Kasumi-1 (cell line): ENCODE measurements around the gene AP3M1.

Experiments
- DNase-seq, 2 experiments: peaks; one replicate each; lab custom pipeline; 2025; lab: John Stamatoyannopoulos, UW

Gene AP3M1

DNA sequence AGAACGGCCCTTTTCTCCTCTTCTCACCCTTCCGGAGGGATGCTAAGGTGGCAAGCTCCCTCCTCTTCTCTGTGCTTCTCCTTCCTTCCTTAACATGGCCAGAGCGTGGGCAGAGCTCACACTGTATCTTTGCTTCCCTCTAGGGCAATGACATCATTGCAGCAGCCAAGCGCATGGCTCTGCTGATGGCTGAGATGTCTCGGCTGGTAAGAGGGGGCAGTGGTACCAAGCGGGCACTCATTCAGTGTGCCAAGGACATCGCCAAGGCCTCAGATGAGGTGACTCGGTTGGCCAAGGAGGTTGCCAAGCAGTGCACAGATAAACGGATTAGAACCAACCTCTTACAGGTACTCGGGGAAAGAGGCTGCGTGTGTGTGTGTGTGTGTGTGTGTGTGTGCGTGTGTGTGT lies 36.6 kb downstream of the AP3M1 start:
- DNase-seq: no peak

DNA sequence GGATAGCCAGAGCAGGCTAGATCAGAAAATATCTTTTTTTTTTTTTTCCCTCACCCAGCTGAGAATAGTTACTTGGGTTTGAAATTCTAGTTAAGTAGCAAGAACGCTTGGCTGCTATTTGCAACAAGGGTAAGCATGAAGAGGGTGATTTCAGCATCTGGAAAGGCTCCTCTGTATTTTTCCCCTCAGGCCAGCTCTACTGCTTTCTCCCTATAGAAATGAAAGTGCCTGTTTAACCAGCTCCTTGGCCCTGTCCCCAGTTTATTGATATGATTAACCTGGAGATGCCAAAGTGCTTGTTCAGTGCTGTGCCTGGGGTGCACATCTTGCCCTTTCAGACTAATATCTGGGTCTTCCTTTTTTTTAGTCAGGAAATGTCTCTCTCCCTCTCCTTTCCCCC lies 37.1 kb downstream of the AP3M1 start:
- DNase-seq: no peak

DNA sequence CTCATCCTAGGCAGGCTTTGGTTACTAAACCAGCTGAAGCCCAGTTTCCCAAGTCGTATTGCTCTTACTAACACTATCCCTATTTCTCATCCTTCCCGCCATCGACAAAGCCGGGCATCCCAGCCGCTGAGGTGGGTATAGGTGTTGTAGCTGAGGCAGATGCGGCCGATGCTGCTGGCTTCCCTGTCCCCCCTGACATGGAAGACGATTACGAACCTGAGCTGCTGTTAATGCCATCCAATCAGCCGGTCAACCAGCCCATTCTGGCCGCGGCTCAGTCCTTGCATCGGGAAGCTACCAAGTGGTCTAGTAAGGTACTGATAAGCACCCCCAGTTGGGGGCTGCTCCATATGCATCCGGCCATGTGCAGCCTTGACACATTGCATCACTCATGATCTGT lies 38.8 kb downstream of the AP3M1 start:
- no peak for DNase-seq

DNA sequence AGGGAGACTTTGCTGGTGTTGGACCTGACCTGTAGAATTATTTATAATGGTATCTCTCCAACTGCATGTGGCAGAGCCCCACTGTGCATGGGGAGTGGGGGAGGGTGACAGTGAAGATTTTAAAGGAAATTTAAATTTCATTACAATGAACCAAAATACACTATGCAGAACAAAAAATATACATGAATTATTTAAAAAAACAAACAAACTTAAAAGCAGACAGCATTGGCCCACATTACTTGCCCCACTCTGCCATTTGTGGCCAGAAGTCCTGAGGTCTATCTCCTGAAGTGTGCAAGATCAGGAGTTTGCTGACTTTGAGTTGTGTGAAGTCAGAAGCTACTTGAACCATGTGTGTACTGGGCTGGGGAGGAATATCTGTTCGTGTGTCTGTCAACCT lies 40.5 kb downstream of the AP3M1 start:
- no peak for DNase-seq

DNA sequence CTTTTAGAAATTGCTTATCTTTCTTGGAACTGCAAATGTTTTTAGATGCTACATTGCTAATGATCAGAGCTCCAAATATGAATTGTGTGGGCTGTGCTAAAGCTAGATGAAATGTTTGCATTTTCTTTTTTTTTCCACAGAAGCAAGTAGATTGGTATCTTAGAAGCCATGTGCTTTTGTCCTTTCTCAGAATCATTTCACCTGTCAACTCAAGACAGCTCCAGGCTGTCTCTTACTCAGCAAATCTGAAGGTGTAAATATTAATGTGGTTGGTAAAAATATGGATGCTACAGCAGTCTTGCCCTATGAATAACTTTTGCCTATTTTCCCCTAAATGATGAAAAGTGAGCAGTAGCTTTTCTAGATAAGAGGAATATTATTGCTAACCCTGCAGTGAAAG lies 41.2 kb downstream of the AP3M1 start:
- DNase-seq: no peak

DNA sequence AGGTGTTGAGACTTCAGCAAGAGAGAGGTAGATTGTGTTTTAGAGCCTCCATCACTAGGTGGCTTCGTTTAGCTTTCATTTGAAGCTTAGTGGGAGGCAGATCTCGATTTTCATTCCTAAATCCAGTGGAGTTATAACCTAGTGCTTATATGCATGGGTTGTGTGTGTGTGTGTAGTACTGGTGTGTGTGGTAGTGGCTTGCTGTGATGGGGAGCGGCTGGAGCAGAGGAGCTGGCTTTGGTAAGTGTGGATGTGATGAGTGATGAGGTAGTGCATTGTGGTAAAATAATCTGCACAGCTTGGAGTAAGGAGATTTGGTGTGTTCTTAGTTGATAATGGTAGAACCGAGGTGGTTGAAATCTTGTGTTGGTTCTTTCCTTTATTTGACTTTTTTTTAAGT lies 43.2 kb downstream of the AP3M1 start:
- DNase-seq: no peak

DNA sequence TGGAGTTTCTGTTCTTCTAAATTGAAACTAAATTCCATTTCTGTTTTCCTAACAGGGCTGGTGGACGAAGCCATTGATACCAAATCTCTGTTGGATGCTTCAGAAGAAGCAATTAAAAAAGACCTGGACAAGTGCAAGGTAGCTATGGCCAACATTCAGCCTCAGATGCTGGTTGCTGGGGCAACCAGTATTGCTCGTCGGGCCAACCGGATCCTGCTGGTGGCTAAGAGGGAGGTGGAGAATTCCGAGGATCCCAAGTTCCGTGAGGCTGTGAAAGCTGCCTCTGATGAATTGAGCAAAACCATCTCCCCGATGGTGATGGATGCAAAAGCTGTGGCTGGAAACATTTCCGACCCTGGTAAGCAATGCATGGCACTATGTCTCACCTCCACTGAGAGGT lies 45.6 kb downstream of the AP3M1 start:
- DNase-seq: no peak

DNA sequence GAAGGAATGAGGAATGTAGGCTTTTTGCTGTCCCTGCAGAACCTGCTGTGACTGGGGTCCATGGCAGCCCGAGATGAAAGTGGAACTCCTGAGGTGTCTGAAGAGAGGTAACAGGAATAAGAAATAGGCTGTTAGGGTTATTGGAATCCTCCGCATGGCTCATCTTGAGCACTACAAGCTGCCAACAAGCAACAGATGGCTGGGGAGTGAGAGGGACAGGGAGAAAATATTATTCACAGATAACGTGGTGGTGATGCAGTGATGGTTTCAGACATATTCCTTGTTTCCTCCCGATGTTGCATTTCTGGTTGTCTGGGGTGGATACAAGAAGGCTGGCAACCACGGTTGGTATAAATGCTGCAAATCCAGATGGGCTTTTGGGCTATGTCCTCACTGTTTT lies 46.1 kb downstream of the AP3M1 start:
- no peak for DNase-seq

DNA sequence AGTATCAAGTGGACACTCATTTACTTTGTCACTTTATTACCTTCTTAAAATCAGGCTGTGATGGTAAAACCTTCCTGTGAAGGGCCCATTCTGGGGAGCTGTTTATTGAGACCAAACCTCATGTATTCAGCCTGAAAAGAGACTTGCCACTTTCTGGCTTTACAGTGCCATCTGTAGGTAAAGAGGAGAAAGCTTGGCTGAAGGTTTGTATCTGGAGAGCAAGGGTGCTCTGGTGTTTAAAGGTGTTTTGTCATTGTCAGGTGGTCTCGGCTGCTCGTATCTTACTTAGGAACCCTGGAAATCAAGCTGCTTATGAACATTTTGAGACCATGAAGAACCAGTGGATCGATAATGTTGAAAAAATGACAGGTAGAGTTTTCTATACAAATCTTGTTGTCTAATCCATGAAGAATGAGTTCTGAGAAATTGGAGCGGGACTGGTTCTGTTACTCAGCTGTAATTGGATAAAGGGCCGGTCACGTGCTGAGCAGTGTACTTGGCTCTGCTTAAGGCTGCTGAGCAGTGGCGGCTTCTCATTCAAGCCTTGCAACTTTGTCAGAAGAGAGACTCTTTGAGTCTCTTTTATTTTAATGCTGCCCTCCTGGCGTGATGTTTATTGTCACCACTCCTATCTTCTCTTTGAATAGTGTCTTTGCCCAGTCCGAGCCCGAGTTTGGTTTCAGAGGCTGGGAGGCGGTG lies 46.9 kb downstream of the AP3M1 start:
- peak; percentile 63 to 87 for DNase-seq

DNA sequence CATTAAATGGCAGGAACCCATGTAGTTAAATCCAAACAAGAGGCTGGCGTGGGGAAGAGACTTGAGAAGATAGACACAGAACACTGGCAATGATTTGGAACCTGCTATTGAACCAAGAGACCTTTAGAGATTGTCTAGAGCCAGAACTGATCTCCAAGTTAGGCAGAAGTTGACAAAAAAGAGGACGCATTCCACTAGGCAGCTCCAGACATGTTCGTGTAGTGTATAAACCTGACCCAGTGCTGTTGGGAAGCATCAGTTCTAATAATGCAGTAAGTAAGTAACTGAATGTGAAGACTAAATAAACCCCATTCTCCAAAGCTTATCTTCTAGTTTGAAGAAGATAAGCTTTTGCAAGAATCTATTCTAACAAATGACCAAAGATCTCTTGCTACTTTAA lies 50.8 kb downstream of the AP3M1 start:
- no peak for DNase-seq

DNA sequence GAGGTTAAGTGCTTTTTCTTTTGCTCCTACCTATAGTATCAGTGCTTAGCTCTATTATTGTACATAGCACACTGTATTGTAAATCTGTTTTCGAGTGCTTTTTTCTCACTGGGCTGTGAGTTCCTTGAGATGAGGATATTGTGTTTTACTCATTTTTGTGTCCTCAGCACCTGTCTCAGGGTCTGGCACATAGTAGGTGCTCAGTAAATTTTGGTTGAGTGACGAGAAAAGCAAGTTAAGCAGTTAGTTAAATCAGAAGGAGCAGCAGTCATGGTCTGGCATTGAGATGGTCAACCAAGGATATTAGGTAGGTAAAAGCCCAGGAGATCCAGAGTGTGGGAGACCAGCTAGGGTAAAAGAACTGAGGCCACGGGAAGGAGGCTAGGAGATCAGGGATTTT lies 51.2 kb downstream of the AP3M1 start:
- no peak for DNase-seq

DNA sequence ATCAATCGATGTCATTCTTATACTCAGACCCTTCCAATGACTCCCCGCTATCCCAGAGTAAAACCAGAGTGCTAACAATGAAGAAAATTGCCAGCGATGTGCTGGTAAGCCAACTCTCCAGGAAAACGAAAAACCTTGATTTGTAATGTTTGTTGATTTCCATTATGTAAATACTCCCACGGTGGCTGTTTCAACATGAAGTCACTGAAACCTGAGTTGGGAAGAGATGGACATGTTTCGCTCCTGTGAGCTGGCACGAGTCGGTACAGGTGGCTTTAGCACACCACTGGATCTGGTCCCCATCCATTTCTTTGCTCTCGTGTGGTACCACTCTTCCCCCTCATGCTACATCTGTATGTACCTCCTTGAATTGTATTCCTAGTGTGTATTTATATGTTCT lies 52.9 kb downstream of the AP3M1 start:
- no peak for DNase-seq

DNA sequence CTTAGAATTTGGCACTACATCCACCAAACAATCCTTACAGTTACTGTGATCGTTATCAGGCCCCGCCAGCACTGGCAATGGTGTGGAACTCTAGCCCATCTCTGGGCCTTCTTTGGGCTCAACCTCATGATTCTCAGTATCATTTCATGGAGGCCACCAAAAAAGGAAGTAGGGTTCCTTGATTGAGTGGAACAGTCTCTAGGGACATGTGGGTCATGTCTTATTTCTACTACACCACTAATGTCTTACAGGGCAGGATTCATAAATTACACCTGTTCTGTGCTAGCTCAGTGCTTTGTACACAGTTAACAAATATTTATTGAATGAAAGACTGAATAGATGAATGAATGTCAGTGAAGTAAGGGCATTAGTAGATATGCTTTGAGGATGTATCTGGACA lies 53.9 kb downstream of the AP3M1 start:
- no peak for DNase-seq

DNA sequence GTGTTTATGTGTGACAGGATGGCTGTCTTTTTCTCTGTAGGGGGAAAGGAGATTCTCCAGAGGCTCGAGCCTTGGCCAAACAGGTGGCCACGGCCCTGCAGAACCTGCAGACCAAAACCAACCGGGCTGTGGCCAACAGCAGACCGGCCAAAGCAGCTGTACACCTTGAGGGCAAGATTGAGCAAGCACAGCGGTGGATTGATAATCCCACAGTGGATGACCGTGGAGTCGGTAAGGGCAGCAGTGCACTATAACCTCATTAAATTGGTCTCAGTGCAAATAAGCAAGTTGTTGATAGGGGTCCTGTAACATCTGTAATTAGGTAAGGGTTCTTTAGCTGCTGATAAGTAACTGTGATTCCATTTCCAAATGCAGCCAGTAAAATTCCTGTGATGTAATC lies 56.4 kb downstream of the AP3M1 start:
- no peak for DNase-seq

DNA sequence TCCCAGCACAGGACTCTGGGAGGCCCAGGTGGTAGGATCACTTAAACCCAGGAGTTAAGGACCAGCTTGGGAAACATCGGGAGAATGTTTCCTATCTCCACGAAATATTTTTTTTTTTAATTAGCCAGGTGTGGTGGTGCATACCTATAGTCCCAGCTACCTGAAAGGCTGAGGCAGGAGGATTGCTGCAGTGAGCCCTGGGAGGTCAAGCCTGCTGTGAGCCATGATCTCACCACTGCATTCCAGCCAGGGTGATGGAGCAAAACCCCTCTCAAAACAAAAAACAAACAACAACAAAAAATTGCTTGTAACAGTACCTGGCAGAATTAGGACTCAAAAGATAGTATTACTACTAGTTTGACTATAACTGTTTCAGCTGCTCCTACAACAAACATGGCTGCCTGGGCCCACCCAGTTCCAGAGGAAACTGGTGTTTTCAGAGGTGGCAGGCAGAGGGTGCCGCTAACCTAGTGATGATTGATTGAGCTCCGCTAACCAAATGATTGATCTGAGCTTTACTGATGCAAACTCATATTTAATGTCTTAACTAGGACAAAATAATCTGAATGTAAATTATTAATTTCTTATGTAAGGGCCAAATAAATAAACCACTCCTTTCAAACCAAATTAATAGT lies 57.0 kb downstream of the AP3M1 start:
- no peak for DNase-seq

DNA sequence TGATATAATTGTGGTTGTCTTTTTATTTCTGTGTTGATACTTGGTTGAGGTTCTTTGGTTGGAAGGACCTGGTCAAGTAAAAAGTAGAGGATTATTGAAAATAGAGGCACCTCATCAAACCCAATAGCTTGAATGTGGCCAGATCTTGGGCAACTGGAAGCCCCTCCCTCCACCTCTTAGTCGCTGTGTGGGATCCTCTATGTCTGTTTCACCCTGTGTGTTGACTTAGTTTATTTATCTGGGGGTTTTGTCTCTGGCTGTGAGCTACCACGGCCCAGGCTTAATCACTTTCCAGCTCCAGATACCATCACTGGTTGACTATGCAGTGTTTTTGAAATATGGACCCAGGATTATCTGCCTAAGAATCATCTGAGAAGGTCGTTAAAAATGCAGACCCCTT lies 58.3 kb downstream of the AP3M1 start:
- no peak for DNase-seq

DNA sequence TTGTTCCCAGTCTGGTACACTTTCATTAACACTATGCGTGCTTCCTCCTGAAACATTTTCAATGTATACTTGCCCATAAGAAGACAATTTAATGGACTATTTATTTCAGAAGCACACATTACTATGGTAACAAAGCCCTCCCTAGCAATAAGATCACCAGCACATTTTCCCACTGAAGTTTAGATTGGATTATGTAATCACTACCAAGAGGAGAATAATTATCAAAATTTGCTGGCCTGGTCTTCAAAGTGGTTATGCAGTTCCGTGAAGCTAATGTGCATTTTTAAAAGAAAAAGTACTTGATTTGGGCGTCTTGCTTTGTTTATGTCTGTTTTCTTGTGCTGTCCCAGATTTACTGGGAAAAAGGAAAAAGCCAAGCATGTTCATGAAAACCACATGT lies 61.9 kb downstream of the AP3M1 start:
- DNase-seq: no peak

DNA sequence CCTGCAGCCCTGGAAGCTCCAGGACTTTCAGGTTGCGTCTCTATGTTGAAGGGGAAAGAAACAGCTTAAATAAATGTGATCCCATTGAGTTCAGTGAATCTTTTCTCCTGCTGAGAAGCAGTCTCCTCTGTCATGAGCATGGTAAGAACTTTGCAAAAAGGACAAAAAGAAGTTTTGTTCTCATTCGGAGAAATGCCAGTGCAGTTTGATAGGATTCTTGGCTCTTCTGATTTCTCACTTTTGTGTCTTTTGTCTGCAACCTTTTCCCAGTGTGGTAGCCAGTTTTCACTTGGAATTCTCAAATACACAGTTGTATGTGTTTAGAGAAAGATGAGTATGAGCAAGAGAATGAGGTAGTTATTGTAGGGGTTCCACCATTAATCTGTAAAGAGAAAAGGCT lies 64.3 kb downstream of the AP3M1 start:
- DNase-seq: no peak

DNA sequence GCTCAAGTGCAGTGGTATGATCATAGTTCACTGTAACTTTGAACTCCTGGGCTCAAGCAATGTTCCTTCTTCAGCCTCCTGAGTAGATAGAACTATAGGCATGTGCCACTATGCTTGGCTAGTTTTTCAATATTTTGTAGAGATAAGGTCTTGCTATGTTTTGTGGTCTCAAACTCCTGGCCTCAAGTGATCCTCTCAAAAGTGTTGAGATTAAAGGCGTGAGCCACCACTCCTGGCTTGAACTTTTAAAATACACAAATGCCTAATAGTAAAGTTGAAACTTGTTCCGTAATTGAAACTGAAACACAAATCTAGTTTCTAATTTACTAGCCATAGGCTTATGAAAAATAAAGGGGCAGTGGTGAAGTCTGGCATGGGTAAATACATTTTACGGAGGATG lies 65.7 kb downstream of the AP3M1 start:
- no peak for DNase-seq

DNA sequence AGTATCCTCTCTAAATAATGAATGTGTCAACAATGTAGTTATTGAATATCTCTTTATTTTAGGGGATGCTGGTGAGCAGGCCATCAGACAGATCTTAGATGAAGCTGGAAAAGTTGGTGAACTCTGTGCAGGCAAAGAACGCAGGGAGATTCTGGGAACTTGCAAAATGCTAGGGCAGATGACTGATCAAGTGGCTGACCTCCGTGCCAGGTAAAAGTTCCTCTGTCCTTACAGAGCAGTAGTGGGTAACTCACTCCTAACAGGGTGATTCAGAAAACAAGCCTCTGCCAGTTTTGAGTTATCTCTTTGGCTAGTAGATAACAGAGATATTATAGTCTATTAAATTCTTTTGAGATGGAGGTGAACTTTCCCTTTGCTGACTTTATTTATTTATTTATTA lies 67.3 kb downstream of the AP3M1 start:
- DNase-seq: no peak

DNA sequence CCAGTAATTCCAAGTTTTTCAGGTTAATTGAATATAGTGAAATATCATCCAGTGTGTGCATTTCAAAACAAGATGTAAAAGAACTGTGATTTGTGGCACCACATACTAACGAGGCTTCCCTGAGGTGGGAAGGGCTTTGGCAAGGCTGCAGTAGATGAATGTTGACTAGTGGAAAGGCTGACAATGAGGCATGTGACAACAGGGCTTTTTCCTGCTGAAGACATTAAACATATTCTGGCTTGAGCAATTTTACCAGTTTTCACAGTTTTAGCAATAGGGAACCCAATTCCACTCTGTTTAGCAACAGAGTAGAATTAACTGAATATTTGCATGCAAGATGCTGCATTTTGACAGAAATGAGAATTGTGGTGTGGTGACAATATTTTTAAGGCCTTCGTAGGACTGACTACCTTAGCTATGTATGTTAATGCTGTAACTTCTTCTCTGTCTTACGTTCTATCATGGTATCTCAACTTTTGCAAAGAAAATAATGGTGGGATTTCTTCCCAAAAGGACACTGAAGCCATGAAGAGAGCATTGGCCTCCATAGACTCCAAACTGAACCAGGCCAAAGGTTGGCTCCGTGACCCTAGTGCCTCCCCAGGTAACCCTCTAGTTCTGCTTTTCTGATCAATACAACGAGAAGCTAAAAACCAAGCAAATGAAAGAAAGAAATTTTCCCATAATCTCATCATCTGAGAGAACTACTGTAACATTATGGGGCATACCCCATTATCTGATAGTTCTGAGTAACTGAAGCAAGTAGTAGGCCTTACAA lies 68.5 kb downstream of the AP3M1 start:
- DNase-seq: no peak

DNA sequence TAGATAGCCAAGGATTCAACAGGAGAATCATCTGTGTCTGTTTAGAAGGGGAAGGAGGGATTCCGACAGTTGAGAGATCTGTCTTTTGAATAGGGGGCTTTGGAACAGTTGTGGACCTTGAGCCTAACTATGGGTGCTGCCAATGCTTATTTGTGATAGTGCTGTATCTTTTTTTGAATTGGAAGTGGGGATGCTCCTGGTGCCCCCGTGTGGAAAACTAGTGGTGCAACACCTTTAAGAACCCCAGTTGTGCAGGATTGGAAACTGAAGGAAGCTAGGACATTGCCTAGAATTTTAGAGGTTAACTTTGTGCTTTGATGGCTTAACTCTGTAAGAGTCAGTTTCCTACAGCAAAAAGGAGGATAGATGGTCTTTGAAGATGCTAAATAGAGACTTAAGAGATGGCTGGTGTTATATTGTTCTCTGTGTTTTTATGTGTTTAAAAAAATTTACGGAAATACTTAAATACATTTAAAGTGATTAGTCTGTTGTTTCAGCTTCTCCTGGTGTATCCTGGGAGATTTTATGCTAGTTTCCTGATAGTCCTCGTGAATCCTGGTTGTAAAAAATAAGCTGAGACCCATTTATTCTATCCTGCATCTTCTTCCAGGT lies 69.3 kb downstream of the AP3M1 start:
- peak; percentile 82 to 92 for DNase-seq
